GM04504 (cell line): ENCODE measurements around the gene RRAGA.
"Not testable (repeated sequence)": the region's sequence is repeated elsewhere in the genome, so short reads cannot be mapped to it uniquely, and the experiment has no call there.

Experiments used
- DNase-seq: peaks from one replicate; pipeline ENCODE4 v3.0.0-alpha.2; 2012; ENCODE audit warnings: low read depth

RRAGA gene

DNA sequence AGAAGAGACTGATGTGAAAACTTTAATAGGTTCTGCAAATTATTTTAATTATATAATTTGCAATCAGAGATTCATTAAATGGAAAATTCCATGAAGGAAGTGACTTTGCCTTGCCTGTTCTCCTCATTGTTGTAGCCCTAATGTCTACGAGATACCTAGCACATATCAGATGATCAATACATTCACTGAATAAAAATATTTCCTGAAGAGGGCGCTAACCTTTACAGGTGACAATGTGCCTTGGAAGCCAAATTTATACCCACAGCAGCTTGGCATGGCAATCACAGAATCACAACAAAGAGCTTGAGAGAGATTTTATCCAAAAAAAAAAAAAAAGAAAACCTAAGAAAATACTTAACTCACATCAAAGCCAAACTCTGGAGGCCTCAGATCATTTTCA is 36.1 kb downstream of the RRAGA start:
- DNase-seq: peak; percentile 1

DNA sequence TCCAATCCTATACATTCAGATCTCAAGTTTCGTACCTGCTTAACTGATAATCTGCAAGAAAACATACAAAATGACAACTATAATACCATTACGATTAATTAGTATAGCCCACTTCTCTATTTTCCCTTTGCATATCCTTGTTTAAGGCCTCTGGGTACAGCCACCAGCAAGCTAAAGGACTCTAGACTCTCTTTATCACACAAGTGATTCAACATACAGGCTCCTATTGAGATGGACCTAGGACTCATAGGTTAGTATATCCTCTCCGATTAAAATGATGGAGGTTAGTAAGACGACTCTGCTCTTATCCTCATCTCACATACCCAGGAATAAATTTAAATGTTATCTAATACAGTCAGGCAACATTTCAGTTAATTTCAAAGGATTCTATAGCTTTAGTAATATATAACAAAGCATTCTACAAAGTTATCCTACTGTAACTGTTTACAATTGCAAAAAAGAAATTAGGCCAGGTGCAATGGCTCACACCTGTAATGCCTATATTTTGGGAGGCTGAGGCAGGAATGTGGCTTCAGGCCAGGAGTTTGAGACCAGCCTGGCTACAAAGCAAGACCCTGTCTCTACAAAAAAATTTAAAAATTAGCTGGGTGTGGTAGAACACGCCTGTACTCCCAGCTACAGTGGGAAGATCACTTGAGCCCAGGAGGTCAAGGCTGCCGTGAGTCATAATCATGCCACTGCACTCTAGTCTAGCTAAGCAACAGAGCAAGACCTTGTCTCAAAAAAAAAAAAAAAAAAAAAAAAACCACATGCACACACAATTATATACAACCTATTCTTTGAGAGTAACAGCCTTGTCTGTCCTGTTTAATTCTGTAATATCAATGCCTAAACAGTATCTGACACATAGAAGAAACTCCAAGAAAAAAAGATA is 38.1 kb downstream of the RRAGA start:
- DNase-seq: peak; percentile 15

DNA sequence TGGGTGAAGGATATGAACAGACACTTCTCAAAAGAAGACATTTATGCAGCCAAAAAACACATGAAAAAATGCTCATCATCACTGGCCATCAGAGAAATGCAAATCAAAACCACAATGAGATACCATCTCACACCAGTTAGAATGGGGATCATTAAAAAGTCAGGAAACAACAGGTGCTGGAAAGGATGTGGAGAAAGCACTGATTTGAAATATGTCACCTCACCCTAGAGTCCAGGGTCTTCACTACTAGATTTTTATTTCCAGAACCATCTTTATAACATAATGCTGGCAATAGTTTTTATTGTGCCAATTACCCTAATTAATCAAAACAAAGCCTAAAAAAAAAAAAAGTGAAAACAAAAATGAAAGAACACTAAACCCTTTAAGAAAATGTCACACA is 48.2 kb downstream of the RRAGA start:
- DNase-seq: not testable (repeated sequence)
